Nephron progenitor cell (in vitro differentiated cells): Measurements from ENCODE around the gene PKD1L1.

ENCODE experiments used
- DNase-seq: peaks from one replicate; pipeline ENCODE4 v3.0.0; 2021
- H3K27ac Mint-ChIP-seq: 2 replicates; pipeline ENCODE4 v1.8.0; 2021; ENCODE audit warnings: mild to moderate bottlenecking, moderate library complexity, mixed read lengths
- H3K27me3 Mint-ChIP-seq: 2 replicates; pipeline ENCODE4 v1.8.0; 2021; ENCODE audit warnings: mild to moderate bottlenecking, low read depth, mixed read lengths; ENCODE audit not compliant: poor library complexity
- H3K36me3 Mint-ChIP-seq: 2 replicates; pipeline ENCODE4 v1.8.0; 2021; ENCODE audit warnings: low read depth, mixed read lengths
- H3K4me1 Mint-ChIP-seq: 2 replicates; pipeline ENCODE4 v1.8.0; 2021; ENCODE audit warnings: mixed read lengths
- H3K4me3 Mint-ChIP-seq: 2 replicates; pipeline ENCODE4 v1.8.0; 2021; ENCODE audit warnings: mild to moderate bottlenecking, moderate library complexity, mixed read lengths
- H3K9me3 Mint-ChIP-seq: 2 replicates; pipeline ENCODE4 v1.8.0; 2021; ENCODE audit warnings: mild to moderate bottlenecking, moderate library complexity, mixed read lengths
- CTCF ChIP-seq: fragments of 200-600 bp; sonication (generic); IDR thresholded peaks from 2 replicates; pipeline ENCODE4 v1.5.0; 2021; ENCODE audit warnings: antibody characterized with exemption

The PKD1L1 gene

DNA sequence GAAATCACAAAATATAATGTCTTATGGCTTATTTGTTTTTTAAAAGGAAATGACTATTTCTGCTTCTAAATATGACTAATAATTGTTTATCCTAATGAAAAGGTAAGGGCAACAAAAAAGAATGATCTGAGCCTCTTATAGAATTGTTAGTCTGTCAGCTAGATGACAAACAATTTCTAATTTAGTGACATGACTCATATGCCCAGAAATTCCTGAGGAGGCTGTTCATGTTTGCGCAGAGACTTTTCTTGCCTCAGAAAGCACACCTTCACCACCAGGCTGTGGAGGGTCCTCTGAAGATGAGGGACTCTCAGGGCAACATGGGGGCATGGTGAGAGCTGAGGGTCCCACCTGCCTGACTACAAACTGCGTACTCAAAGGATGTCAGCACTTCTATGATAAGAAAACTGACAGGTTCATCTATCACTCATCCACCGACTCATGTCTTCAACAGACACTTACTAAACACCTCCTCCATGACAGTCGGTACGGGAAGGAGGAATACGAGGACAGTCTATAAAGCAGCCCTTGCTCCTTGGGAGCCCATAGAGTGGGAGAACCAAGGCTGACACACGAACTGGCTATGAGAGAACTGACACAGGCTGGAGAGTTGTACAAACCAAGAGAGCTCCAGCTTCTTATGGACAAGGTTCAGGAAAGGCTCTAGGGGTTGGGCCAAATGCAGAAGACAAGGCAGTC, 102.0 kb downstream of the PKD1L1 start:
- no peaks in the 10 kb centered on the region for H3K36me3 Mint-ChIP-seq

DNA sequence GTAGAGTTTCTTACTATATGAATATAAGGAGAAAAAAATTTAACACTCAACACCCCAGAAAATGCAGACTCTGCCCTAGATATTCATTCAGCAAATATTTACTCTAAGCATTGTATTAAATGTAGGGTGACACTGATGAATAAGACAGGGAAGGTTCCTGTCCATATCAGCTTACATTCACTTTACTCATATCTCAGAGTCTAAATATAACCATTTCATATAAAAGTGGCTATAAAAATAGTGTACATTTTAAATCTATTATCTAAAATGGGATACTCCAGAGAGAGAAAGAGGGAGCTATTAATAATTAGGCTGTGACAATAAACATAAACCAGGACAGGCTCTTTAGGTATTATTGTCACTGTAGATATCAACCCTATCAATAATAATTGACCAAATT, 104.0 kb downstream of the PKD1L1 start:
- Mint-ChIP-seq H3K4me1 (peaks cover 7% of the 10 kb centered on the region), H3K9me3 (no peaks in the 10 kb centered on the region), H3K36me3 (no peaks in the 10 kb centered on the region), H3K27me3 (peaks cover 14% of the 10 kb centered on the region), H3K4me3 (no peak overlapping the region), H3K27ac (no peak overlapping the region)
- no peak for DNase-seq
- TF ChIP-seq CTCF: no peak

More for the DNA sequence above, 102.0 kb downstream of the PKD1L1 start:
- H3K9me3 Mint-ChIP-seq: no peaks in the 10 kb centered on the region
- H3K4me1 Mint-ChIP-seq: peaks cover 7% of the 10 kb centered on the region
- H3K27ac Mint-ChIP-seq: no peak overlapping the region
- no peak for DNase-seq
- no peak overlapping the region for H3K4me3 Mint-ChIP-seq
- TF ChIP-seq CTCF: no peak
- peaks cover 16% of the 10 kb centered on the region for H3K27me3 Mint-ChIP-seq

GRCh38 chr7:47843291-47843690, 105.0 kb downstream of the PKD1L1 start:
- Mint-ChIP-seq H3K4me1 (peaks cover 7% of the 10 kb centered on the region), H3K27ac (no peak overlapping the region), H3K27me3 (peaks cover 14% of the 10 kb centered on the region), H3K9me3 (no peaks in the 10 kb centered on the region), H3K4me3 (no peak overlapping the region), H3K36me3 (no peaks in the 10 kb centered on the region)
- no peak for DNase-seq
- no peak for TF ChIP-seq CTCF

DNA sequence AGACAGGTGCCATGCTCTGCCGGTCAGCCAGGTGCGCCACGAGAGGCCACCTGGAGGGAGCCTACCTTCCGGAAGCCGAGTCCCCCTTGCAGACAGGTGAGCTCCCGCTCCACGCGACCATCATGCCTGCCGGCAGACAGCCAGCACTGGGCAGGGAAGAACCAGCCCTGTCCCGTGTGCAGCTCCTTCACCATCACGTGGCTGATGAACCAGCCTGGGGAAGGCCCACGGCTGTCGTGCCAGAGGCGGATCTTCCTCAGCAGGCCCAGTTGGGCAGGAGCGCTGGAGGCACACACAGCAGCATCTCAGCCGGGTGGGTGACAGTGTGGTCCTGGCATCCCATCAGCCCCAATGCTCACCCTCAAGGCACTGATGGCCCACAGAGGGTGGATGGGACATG, 108.9 kb downstream of the PKD1L1 start:
- TF ChIP-seq CTCF: no peak
- peaks cover 25% of the 10 kb centered on the region for H3K4me1 Mint-ChIP-seq
- no peaks in the 10 kb centered on the region for H3K36me3 Mint-ChIP-seq
- no peak overlapping the region for H3K27ac Mint-ChIP-seq
- H3K27me3 Mint-ChIP-seq: peaks cover 13% of the 10 kb centered on the region
- H3K9me3 Mint-ChIP-seq: no peaks in the 10 kb centered on the region
- DNase-seq: no peak
- no peak overlapping the region for H3K4me3 Mint-ChIP-seq

DNA sequence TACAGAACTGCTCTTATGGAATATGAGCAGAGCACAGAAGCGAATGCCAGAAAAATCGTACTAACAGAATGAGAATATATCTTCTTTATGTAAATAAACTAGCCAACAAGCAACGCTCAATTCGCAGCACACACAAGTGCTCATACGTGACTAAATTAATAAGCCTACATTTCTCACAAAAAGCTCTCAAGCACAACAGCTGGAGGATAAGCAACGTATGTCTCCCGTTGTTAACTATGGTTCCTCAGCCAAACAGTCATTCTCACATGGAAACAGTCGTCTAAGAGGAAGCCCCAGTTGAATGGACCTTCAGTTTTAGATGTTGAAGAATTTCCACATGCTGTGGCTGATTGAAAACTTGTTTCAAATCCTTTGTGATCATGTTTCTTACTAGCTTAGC, 110.4 kb downstream of the PKD1L1 start:
- no peak for DNase-seq
- Mint-ChIP-seq H3K9me3 (no peaks in the 10 kb centered on the region), H3K27me3 (peaks cover 13% of the 10 kb centered on the region), H3K4me3 (no peak overlapping the region), H3K36me3 (no peaks in the 10 kb centered on the region), H3K4me1 (peaks cover 25% of the 10 kb centered on the region), H3K27ac (no peak overlapping the region)
- TF ChIP-seq CTCF: no peak

- Mint-ChIP-seq H3K4me3 (no peak overlapping the region), H3K4me1 (peaks cover 18% of the 10 kb centered on the region), H3K36me3 (no peaks in the 10 kb centered on the region), H3K27me3 (peaks cover 6% of the 10 kb centered on the region), H3K27ac (no peak overlapping the region), H3K9me3 (no peaks in the 10 kb centered on the region)
- no peak for TF ChIP-seq CTCF
- DNase-seq: no peak
Observed at GRCh38 chr7:47836503-47837202, 111.6 kb downstream of the PKD1L1 start.
